ENCODE measurements around the gene PLCB4. TPM values are rescaled to one million over a fixed set of nuclear protein-coding genes. Genes with fewer than 3 reads are reported as not detected.

The PLCB4 gene
- total RNA-seq, 1 experiment from 2014 or later, result 12.6 TPM

DNA sequence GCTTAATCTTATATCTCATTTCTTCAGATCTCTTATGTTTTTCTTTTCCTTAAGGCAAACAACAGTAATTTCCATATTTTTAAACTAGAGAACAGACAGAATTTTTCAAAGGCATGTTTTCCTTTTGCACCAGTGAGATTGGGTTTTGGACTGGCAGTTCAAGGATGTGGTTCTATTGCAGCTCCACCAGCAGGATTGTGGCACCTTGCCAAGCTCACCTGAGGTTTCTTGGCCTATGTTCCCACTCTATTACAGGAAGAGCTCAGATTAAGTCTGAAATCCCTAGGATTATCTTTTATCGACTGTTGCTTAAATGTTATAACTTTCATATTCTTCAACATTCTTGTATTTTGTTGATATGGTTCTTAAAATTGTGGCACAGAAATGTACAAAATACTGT is 218.9 kb downstream of the PLCB4 start:
- DNase-seq (ENCODE audit: low spot score), result no peak
- H3K4me1 Mint-ChIP-seq, result no peaks in the 10 kb centered on the region
- H3K4me3 Mint-ChIP-seq, result no peak overlapping the region
- no peaks in the 10 kb centered on the region for H3K27me3 Mint-ChIP-seq (ENCODE audit: low read depth)
- ChIA-PET POLR2A (no interaction called here), CTCF (no interaction called here)
- H3K27ac Mint-ChIP-seq, result no peak overlapping the region
- H3K36me3 Mint-ChIP-seq, result no peaks in the 10 kb centered on the region
- no peaks in the 10 kb centered on the region for H3K9me3 Mint-ChIP-seq
- no peak for ATAC-seq
- TF ChIP-seq TEAD4 (CRISPR knock-in tag; IDR thresholded peaks at IDR 0.05) (no peak), ZNF121 (CRISPR knock-in tag; IDR thresholded peaks at IDR 0.05) (no peak), ATF1 (CRISPR knock-in tag; IDR thresholded peaks at IDR 0.05) (no peak), SOX15 (CRISPR knock-in tag; IDR thresholded peaks at IDR 0.05) (no peak), ZBTB21 (CRISPR knock-in tag; IDR thresholded peaks at IDR 0.05; ENCODE audit: borderline replicate concordance) (no peak), ZNF232 (CRISPR knock-in tag; IDR thresholded peaks at IDR 0.05) (no peak)
- TF ChIP-seq, protein P1, sequence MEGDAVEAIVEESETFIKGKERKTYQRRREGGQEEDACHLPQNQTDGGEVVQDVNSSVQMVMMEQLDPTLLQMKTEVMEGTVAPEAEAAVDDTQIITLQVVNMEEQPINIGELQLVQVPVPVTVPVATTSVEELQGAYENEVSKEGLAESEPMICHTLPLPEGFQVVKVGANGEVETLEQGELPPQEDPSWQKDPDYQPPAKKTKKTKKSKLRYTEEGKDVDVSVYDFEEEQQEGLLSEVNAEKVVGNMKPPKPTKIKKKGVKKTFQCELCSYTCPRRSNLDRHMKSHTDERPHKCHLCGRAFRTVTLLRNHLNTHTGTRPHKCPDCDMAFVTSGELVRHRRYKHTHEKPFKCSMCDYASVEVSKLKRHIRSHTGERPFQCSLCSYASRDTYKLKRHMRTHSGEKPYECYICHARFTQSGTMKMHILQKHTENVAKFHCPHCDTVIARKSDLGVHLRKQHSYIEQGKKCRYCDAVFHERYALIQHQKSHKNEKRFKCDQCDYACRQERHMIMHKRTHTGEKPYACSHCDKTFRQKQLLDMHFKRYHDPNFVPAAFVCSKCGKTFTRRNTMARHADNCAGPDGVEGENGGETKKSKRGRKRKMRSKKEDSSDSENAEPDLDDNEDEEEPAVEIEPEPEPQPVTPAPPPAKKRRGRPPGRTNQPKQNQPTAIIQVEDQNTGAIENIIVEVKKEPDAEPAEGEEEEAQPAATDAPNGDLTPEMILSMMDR (IDR thresholded peaks at IDR 0.05), result no peak
- TF ChIP-seq, protein P2, sequence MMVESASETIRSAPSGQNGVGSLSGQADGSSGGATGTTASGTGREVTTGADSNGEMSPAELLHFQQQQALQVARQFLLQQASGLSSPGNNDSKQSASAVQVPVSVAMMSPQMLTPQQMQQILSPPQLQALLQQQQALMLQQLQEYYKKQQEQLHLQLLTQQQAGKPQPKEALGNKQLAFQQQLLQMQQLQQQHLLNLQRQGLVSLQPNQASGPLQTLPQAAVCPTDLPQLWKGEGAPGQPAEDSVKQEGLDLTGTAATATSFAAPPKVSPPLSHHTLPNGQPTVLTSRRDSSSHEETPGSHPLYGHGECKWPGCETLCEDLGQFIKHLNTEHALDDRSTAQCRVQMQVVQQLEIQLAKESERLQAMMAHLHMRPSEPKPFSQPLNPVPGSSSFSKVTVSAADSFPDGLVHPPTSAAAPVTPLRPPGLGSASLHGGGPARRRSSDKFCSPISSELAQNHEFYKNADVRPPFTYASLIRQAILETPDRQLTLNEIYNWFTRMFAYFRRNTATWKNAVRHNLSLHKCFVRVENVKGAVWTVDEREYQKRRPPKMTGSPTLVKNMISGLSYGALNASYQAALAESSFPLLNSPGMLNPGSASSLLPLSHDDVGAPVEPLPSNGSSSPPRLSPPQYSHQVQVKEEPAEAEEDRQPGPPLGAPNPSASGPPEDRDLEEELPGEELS (CRISPR knock-in tag; IDR thresholded peaks at IDR 0.05), result no peak
- TF ChIP-seq, protein P3, sequence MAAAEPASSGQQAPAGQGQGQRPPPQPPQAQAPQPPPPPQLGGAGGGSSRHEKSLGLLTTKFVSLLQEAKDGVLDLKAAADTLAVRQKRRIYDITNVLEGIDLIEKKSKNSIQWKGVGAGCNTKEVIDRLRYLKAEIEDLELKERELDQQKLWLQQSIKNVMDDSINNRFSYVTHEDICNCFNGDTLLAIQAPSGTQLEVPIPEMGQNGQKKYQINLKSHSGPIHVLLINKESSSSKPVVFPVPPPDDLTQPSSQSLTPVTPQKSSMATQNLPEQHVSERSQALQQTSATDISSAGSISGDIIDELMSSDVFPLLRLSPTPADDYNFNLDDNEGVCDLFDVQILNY (CRISPR knock-in tag; IDR thresholded peaks at IDR 0.05), result no peak

DNA sequence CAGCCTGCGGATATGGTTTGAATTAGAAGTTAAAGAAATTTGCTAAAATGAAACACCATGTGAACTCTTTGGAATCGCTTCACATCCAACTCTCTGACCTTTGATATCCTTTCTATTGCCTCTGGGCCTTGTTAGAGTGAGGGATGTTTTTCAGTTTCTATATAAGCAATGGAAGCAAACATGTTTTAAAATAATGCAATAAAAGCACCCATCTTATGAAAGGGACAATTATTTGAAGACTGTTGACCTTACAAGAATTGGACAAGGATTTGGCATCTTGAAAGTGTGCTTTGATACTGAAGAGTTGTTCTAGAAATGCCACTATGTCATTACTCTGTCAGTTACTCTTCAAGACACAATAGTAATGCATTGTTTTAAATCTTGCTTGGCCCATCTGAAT is 221.4 kb downstream of the PLCB4 start:
- TF ChIP-seq, protein P4, sequence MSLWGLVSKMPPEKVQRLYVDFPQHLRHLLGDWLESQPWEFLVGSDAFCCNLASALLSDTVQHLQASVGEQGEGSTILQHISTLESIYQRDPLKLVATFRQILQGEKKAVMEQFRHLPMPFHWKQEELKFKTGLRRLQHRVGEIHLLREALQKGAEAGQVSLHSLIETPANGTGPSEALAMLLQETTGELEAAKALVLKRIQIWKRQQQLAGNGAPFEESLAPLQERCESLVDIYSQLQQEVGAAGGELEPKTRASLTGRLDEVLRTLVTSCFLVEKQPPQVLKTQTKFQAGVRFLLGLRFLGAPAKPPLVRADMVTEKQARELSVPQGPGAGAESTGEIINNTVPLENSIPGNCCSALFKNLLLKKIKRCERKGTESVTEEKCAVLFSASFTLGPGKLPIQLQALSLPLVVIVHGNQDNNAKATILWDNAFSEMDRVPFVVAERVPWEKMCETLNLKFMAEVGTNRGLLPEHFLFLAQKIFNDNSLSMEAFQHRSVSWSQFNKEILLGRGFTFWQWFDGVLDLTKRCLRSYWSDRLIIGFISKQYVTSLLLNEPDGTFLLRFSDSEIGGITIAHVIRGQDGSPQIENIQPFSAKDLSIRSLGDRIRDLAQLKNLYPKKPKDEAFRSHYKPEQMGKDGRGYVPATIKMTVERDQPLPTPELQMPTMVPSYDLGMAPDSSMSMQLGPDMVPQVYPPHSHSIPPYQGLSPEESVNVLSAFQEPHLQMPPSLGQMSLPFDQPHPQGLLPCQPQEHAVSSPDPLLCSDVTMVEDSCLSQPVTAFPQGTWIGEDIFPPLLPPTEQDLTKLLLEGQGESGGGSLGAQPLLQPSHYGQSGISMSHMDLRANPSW (CRISPR knock-in tag; conservative IDR thresholded peaks at IDR 0.05; ENCODE audit: low read depth), result no peak
- TF ChIP-seq NFYB (CRISPR knock-in tag; conservative IDR thresholded peaks at IDR 0.05; ENCODE audit: low read depth) (no peak), GABPB1 (CRISPR knock-in tag; IDR thresholded peaks at IDR 0.05) (no peak)
- TF ChIP-seq, protein P5, sequence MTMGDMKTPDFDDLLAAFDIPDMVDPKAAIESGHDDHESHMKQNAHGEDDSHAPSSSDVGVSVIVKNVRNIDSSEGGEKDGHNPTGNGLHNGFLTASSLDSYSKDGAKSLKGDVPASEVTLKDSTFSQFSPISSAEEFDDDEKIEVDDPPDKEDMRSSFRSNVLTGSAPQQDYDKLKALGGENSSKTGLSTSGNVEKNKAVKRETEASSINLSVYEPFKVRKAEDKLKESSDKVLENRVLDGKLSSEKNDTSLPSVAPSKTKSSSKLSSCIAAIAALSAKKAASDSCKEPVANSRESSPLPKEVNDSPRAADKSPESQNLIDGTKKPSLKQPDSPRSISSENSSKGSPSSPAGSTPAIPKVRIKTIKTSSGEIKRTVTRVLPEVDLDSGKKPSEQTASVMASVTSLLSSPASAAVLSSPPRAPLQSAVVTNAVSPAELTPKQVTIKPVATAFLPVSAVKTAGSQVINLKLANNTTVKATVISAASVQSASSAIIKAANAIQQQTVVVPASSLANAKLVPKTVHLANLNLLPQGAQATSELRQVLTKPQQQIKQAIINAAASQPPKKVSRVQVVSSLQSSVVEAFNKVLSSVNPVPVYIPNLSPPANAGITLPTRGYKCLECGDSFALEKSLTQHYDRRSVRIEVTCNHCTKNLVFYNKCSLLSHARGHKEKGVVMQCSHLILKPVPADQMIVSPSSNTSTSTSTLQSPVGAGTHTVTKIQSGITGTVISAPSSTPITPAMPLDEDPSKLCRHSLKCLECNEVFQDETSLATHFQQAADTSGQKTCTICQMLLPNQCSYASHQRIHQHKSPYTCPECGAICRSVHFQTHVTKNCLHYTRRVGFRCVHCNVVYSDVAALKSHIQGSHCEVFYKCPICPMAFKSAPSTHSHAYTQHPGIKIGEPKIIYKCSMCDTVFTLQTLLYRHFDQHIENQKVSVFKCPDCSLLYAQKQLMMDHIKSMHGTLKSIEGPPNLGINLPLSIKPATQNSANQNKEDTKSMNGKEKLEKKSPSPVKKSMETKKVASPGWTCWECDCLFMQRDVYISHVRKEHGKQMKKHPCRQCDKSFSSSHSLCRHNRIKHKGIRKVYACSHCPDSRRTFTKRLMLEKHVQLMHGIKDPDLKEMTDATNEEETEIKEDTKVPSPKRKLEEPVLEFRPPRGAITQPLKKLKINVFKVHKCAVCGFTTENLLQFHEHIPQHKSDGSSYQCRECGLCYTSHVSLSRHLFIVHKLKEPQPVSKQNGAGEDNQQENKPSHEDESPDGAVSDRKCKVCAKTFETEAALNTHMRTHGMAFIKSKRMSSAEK (CRISPR knock-in tag; IDR thresholded peaks at IDR 0.05; ENCODE audit: borderline replicate concordance), result no peak
- no peak for ATAC-seq
- no peak for DNase-seq (ENCODE audit: low spot score)
- Mint-ChIP-seq H3K27me3 (ENCODE audit: low read depth) (no peaks in the 10 kb centered on the region), H3K4me1 (no peaks in the 10 kb centered on the region), H3K27ac (no peak overlapping the region), H3K4me3 (no peak overlapping the region), H3K9me3 (no peaks in the 10 kb centered on the region), H3K36me3 (no peaks in the 10 kb centered on the region)
- POLR2A ChIA-PET, result interaction anchor here (0.7 kb wide), 1 partner anchor 13 kb away, joined by 4 read pairs; no protein-coding TSS in a partner anchor
- CTCF ChIA-PET, result interaction anchor here (0.7 kb wide), 1 partner anchor 33 kb away, joined by 3 read pairs; no protein-coding TSS in a partner anchor

Data from WTC11 (cell line).